NOMO-1 treated with dmso at 0.1 percent for 144 hours (cell line): ENCODE results near the gene TM2D1.

Source experiments
- DNase-seq: peaks from one replicate; lab custom pipeline; 2025; ENCODE audit not compliant: unreplicated experiment; lab: John Stamatoyannopoulos, UW

TM2D1 gene

GRCh38 chr1:61645476-61645875, 79.5 kb downstream of the TM2D1 start:
- no peak for DNase-seq

DNA sequence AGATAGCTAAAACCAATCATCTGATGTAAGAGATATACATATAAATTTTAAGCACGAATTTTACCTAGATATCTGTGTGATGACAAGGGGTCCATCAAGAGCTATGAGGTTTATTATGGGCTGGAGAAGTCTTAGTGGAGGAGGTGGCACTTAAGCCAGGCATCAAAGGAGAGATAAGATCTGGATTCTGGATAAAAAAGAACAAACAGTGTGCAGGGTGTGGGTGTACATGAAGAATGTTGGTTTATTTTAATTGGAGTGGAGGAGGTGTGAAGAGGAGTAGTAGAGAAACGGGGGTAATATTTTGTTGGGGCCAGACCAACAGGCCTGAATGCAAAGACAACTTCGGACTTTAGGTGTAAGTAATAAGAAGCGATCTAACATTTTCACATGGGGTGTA, 80.6 kb downstream of the TM2D1 start:
- DNase-seq: no peak

DNA sequence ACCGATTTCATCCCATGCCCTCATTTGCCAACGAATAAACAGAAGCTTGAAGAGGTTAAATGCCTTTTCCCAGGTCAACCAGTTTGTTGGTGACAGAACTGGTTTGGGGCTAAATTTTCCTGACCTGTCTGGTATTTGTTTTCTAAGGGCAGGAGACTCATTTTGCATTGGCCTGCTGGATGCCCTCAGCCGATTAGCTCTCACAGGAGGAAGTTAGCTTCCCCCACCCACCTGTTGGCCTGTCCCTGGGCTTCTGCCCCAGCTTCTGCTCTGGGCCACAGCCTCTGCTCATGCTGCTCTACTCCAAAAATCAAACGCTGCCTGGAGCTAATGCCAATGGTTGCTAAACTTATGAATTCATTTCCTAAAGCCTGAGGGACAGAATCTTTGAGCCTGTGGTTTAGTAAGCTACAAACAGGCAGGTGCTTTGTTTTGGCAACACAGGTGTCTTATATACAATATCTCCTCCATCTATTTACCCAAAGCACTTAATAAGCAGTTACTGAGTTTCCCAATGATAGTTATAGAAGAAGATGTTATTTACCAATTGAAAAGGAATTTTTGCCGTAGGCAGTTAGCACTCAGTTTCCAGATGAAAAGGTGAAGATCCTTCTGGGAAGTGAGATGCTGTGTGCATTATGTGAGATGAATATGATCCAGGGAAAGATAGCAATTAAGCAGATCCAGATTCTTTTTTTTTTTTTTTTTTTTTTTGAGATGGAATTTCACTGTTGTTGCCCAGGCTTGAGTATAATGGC, 82.3 kb downstream of the TM2D1 start:
- no peak for DNase-seq

DNA sequence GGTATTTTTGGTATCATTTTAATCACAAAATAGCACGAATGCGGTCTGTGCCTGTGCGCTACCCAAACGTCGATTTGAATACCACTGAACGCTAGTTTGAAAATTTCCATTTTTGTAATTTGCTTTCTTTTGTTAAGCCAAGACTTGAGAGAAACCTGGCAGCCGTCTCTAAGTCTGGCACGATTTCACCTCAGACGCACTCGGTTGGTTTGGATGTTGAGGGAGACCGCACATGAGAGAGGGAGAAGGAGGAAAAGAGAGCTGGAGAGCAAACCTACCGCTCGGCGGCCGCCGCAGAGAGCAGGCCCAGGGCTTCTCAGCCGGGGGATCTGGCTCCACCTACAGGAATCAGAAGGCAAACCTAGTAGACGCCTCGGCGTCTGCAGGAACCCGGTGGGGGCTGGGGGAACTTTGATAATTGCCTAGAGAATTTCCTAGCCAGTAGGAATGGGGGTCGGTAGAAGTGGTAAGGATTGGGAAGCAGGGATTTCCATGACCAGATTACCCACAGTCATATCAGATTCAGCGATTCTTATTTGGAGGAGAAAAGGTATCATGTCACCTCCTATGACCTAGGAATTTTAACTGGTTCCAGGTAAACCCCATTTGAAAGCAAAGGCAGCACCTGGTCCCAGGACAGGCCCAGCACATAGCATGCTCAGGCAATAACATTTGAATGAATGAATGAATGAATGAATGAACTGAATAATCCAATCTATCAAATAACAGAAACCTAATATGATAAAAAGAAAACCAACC, 83.2 kb downstream of the TM2D1 start:
- peak; percentile 69 for DNase-seq

DNA sequence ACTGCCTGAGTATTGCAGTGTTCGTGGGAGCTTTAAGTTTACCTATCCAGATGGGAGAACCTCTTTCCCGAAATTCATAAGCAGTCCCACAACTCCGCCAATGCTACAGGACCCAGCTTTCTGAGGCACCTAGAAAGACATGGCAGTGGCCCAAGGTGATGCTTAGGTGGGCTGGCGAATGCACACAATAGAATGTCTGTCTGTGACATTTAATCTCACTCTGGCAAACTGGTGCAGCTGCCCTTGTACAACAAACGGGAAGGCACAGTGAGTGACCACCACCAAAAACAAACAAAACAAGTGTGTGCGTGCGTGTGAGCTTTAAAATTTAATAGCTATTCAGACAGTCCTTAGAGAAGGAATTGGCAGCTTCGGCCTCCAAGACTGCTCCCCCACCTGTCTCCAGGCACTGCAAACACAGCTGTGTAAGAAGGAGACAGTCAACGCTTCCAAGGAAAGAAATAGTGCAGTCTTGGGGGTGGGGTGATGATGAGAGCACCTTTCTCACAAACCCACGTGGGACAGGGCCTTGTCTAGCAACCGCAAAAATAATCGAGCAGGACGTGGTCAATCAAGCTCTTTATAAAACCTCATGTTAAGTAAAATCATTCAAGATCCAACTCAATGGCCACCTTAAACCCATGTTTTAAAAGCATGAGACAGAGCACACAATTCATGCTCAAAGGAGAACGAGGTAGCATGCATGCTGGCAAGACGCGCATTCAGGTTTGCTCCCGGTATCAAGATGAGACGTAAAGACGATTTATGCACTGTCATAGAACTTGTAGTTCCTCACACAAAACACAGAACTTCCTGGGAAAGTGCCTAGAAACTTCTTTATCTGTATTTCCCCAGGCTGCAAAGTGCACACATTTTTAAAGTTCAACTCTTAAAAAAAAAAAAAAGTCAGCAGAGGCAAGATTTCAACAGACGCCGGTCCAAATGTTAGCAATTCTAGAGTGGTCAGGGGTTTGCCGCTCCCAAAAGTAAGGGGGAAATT, 84.1 kb downstream of the TM2D1 start:
- DNase-seq: peak; percentile 71

DNA sequence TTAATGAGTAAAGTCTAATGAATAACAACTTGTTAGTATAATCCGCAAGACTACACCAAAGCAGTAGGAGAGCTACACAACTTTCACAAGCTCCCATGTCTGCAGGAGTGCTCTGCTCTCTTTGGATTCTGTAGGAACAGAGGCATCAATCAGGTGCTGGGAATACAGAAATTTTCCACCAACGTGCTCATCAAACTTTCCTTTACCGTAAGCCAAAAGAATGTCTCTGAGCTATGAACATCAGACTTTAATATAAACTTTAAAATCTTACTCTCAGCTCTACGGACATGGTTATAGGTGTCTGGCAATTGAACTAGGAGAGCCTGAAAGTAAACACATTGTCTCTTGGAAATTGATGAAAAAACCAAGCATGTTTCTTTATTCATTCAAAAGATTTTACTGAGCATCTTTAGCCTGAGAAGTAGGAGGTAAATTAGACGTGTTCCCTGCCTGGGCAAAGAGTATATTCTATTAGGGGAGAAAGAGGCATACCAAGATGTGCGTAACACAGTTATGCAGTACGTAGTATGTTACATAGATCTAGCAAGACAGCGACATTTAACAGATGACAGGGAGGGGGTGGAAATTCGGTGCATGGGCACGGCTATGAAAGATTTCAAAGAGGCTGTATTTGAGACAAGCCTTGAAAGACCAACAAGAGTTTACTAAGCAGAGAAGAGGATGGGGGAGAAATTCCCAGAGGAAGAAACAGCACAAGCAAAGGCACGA, 85.2 kb downstream of the TM2D1 start:
- DNase-seq: no peak

DNA sequence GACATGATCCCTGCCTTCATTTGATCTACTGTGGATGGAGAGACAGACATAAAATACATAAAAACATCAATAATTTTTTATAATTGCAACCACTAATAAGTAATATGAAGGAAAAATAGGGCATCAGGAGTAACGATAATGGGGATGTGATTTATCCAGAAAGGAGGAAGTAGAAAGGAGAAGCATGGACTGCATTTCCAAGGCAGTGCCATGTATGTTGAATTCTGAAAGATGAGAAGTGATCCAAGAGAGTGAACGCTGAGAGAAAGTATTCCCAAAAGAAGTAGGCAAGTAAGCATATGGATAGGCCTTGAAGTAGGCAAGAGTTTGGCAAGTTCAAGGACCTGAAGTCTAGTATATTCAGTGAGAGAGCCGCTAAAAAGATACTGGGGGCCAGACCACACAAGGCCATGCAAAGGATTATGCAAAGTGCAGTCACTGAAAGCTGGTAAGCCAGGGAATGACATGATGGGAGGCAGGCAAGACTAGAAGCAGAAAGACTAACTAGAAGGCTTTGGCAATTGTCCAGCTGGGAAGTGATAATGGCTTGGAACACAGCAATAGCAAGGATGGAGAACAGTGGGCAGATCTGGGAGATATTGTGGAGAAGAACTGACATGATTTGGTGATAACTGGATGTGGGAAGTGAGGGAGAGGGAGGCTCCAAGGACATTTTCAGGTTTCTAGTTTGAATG, 85.9 kb downstream of the TM2D1 start:
- DNase-seq: no peak

GRCh38 chr1:61638296-61638695, 86.6 kb downstream of the TM2D1 start:
- DNase-seq: no peak

GRCh38 chr1:61637470-61637869, 87.5 kb downstream of the TM2D1 start:
- no peak for DNase-seq

DNA sequence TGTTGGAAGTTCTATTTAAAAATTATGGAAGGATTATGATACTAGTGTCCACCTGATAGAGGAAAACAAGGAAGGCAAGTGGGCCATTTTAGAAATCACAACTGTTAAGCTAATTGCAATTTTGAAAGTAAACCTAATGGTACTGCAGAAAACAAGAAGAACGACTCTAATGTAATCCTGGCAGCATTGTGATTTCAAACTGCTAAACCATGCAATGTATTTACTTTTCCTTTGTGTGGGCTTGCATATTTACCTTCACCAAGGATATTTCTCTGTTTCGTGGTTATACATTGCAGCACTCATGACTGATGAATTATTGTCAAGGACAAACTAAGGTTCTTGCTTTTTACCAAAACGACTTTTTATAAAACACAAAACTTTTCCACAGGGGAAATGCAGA, 88.1 kb downstream of the TM2D1 start:
- no peak for DNase-seq

DNA sequence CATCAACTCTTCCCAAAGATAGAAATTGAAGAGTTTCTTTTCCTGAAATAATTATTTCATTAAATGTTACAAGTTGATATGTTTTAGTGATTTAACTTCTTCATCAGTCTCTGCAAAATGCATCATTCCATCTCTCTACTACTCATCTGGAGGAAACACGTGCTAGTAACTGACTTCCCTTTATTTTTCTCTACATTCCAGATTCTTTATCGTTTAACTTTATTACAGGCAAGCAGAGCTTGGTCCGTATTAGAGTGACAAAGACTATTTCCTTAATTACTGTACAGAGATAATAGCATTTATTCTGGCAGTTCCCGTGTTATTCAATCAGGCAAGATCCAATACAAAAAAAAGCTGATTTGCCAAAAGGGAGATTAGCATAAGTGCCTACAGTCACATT, 88.6 kb downstream of the TM2D1 start:
- DNase-seq: no peak

GRCh38 chr1:61635557-61635956, 89.4 kb downstream of the TM2D1 start:
- no peak for DNase-seq

DNA sequence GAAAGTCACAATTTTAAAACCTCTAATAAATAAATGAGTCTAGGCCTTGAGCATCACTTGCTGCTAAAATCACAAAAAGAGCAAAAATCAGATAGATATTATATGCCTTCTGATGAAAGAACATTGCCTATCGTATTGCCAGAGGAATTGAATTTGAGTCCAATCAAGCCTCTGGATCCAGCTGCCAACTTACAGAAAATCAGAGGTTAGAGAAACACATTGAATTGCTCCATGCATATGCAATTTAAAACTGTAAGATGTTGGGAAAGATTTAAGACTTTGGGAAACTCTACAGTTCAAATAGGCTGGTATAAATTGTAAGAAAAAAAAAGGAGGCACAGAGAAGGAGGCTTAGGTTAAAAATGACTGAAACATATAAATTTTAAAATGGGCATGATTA, 93.5 kb downstream of the TM2D1 start:
- no peak for DNase-seq
